Retinal pigment epithelial cell (primary cell): ENCODE measurements around the gene SMPD2.

Experiments
- DNase-seq: peaks from one replicate; pipeline ENCODE4 v3.0.0-alpha.2; 2010; ENCODE audit warnings: low read depth
- H3K4me3 ChIP-seq: 2 replicates; pipeline ENCODE4 v1.5.1; 2011; ENCODE audit warnings: mild to moderate bottlenecking, low read length, control low read depth, moderate library complexity
- CTCF ChIP-seq: conservative IDR thresholded peaks from 2 replicates; pipeline ENCODE4 v1.5.1; 2011; ENCODE audit warnings: low read depth, low read length, control low read depth, inconsistent platforms

Gene SMPD2

GRCh38 chr6:109486068-109486467, 45.5 kb downstream of the SMPD2 start:
- no peak overlapping the region for H3K4me3 ChIP-seq
- no peak for DNase-seq
- TF ChIP-seq CTCF = no peak

GRCh38 chr6:109488001-109488400, 47.5 kb downstream of the SMPD2 start:
- H3K4me3 ChIP-seq = no peak overlapping the region
- no peak for DNase-seq
- TF ChIP-seq CTCF = no peak

- no peak overlapping the region for H3K4me3 ChIP-seq
- TF ChIP-seq CTCF = no peak
- no peak for DNase-seq
Measured at GRCh38 chr6:109490713-109491112, 50.2 kb downstream of the SMPD2 start.

- no peak overlapping the region for H3K4me3 ChIP-seq
- no peak for DNase-seq
- no peak for TF ChIP-seq CTCF
Measured at GRCh38 chr6:109491207-109491938, 50.8 kb downstream of the SMPD2 start.
